22Rv1 (cell line): ENCODE data around the gene TRIM39.

Experiments used
- H3K27ac ChIP-seq: fragments of 450-650 bp; 2 replicates; pipeline ENCODE4 v1.5.1; 2017
- CTCF ChIP-seq: fragments of 450-650 bp; IDR thresholded peaks from 2 replicates; pipeline ENCODE4 v1.5.1; 2017; ENCODE audit warnings: mild to moderate bottlenecking
- ZFX ChIP-seq: fragments of 450-650 bp; IDR thresholded peaks from 2 replicates; pipeline ENCODE4 v1.6.1; 2017; ENCODE audit warnings: antibody characterized with exemption, borderline replicate concordance

Gene TRIM39

GRCh38 chr6:30344868-30345671 lies 18.3 kb downstream of the TRIM39 start, which contains the start of gene RPP21:
Gene RPP21, plus strand, starts transcription at chr6:30345156. Its CDS starts 16 bp downstream, at chr6:30345172.
- peak within 1 kb of the TSS; percentile 67 for H3K27ac ChIP-seq
- TF ChIP-seq CTCF, result no peak
- no peak for TF ChIP-seq ZFX

- no peak for TF ChIP-seq CTCF
- TF ChIP-seq ZFX, result no peak
These were observed 19.1 kb downstream of the TRIM39 start for GRCh38 chr6:30345852-30346251.

GRCh38 chr6:30348957-30349356 lies 22.2 kb downstream of the TRIM39 start:
- no peak for TF ChIP-seq ZFX
- TF ChIP-seq CTCF, result no peak
- no peak overlapping the region for H3K27ac ChIP-seq

More at GRCh38 chr6:30345852-30346251, 19.1 kb downstream of the TRIM39 start:
- peak overlapping the region; percentile 67 for H3K27ac ChIP-seq

- H3K27ac ChIP-seq, result no peak overlapping the region
- TF ChIP-seq ZFX (no peak), CTCF (no peak)
These were observed 22.9 kb downstream of the TRIM39 start for GRCh38 chr6:30349421-30350177.

GRCh38 chr6:30350524-30350923 lies 23.8 kb downstream of the TRIM39 start:
- TF ChIP-seq CTCF, result no peak
- no peak for TF ChIP-seq ZFX

GRCh38 chr6:30352550-30352949 lies 25.8 kb downstream of the TRIM39 start:
- TF ChIP-seq CTCF, result no peak
- TF ChIP-seq ZFX, result no peak
- no peak overlapping the region for H3K27ac ChIP-seq

More at GRCh38 chr6:30350524-30350923, 23.8 kb downstream of the TRIM39 start:
- no peak overlapping the region for H3K27ac ChIP-seq

GRCh38 chr6:30355281-30355680 lies 28.6 kb downstream of the TRIM39 start:
- TF ChIP-seq CTCF, result no peak
- no peak for TF ChIP-seq ZFX
- H3K27ac ChIP-seq, result no peak overlapping the region
